ENCODE results near the gene SLFN14.

DNA sequence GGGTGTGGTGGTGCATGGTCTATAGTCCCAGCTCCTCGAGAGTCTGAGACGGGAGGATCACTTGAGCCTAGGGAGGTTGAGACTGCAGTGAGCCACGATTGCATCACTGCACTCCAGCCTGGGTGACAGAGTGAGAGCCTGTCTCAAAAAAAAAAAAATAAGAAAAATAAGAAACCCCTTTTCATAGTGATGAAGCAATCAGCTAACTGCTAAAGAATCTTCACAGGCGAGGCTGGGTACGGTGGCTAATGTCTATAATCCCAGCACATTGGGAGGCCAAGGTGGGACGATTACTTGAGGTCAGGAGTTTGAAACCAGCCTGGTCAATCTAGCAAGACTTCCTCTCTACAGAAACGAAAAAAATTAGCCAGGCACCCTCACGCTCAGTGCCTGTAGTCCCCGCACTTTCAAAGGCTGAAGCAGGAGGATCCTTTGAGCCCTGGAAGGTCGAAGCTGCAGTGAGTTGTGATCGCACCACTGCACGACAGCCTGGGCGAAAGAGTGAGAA lies 23.9 kb downstream of the SLFN14 start:
- TF ChIP-seq EZH2 (IDR thresholded peaks at IDR 0.05; ENCODE audit: borderline replicate concordance, low read length) = no peak
- TF ChIP-seq, protein P1, sequence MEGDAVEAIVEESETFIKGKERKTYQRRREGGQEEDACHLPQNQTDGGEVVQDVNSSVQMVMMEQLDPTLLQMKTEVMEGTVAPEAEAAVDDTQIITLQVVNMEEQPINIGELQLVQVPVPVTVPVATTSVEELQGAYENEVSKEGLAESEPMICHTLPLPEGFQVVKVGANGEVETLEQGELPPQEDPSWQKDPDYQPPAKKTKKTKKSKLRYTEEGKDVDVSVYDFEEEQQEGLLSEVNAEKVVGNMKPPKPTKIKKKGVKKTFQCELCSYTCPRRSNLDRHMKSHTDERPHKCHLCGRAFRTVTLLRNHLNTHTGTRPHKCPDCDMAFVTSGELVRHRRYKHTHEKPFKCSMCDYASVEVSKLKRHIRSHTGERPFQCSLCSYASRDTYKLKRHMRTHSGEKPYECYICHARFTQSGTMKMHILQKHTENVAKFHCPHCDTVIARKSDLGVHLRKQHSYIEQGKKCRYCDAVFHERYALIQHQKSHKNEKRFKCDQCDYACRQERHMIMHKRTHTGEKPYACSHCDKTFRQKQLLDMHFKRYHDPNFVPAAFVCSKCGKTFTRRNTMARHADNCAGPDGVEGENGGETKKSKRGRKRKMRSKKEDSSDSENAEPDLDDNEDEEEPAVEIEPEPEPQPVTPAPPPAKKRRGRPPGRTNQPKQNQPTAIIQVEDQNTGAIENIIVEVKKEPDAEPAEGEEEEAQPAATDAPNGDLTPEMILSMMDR (conservative IDR thresholded peaks at IDR 0.05 in 1 of 2, IDR thresholded peaks at IDR 0.05 in 1 of 2; ENCODE audit: extremely low read depth in 1 of 2, insufficient read depth in 1 of 2, low read depth in 1 of 2, low read length in 2 of 2) = no peak
